Natural killer cell (primary cell): ENCODE results near the gene ELK4. TPM values are rescaled to one million over a fixed set of nuclear protein-coding genes. Genes with fewer than 3 reads are reported as not detected.

ENCODE experiments used
- ATAC-seq, 3 donors: fragments of 150-1000 bp in 2 of 3; fragments of 200-7000 bp in 1 of 3; cut with Tn5 transposase; 1 replicate in 1 of 3; 2 replicates in 2 of 3; pipeline ENCODE4 v1.10.0; 2021; ENCODE audit warnings: mild to moderate bottlenecking in 2 of 3, moderate library complexity in 2 of 3
- DNase-seq, 2 donors: peaks; one replicate each; pipeline versions ENCODE4 v3.0.0 to v3.0.0-alpha.2; 2013 to 2021; ENCODE audit warnings: mixed read lengths in 1 of 2
- H3K27ac ChIP-seq: one replicate; pipeline ENCODE4 v1.5.1; 2013; ENCODE audit warnings: mild to moderate bottlenecking, low read length
- H3K27me3 ChIP-seq: one replicate; pipeline ENCODE4 v1.6.1; 2013; ENCODE audit warnings: low read length; ENCODE audit not compliant: control insufficient read depth, insufficient read depth
- H3K36me3 ChIP-seq: one replicate; pipeline ENCODE4 v1.6.1; 2013; ENCODE audit warnings: low read length; ENCODE audit not compliant: control insufficient read depth, insufficient read depth
- H3K4me1 ChIP-seq: one replicate; pipeline ENCODE4 v1.6.1; 2013; ENCODE audit warnings: low read length; ENCODE audit not compliant: control insufficient read depth, insufficient read depth
- H3K4me3 ChIP-seq: one replicate; pipeline ENCODE4 v1.5.1; 2013; ENCODE audit warnings: low read length
- H3K9me3 ChIP-seq: one replicate; pipeline ENCODE4 v1.6.1; 2013; ENCODE audit warnings: low read length; ENCODE audit not compliant: control insufficient read depth, insufficient read depth
- H3K27ac Mint-ChIP-seq, 2 donors: one replicate each; pipeline ENCODE4 v1.8.0; 2022; ENCODE audit warnings: mild to moderate bottlenecking in 2 of 2, mixed read lengths in 2 of 2, moderate library complexity in 1 of 2
- H3K27me3 Mint-ChIP-seq, 2 donors: one replicate each; pipeline ENCODE4 v1.8.0; 2022; ENCODE audit warnings: low read depth in 2 of 2, mixed read lengths in 2 of 2
- H3K36me3 Mint-ChIP-seq: one replicate; pipeline ENCODE4 v1.8.0; 2022; ENCODE audit warnings: mixed read lengths
- H3K4me1 Mint-ChIP-seq, 2 donors: one replicate each; pipeline ENCODE4 v1.8.0; 2022; ENCODE audit warnings: mixed read lengths in 2 of 2
- H3K4me3 Mint-ChIP-seq: one replicate; pipeline ENCODE4 v1.8.0; 2022; ENCODE audit warnings: mild to moderate bottlenecking, moderate library complexity, mixed read lengths
- H3K9me3 Mint-ChIP-seq, 2 donors: one replicate each; pipeline ENCODE4 v1.8.0; 2022; ENCODE audit warnings: mixed read lengths in 2 of 2
- WGBS: methylation state at CpG from one replicate; pipeline ENCODE4 v1.1.7; 2013; ENCODE audit warnings: missing lambda C conversion rate; ENCODE audit not compliant: insufficient coverage; 5-methylcytosine and 5-hydroxymethylcytosine counted together
- intact Hi-C: fragments of 100-400 bp; cut with micrococcal nuclease; formaldehyde crosslinking; loops from one replicate; pipeline ENCODE4 v1.14.2; 2022
- total RNA-seq, 4 donors: library from RNA; stranded (reverse); fragments of 120-200 nt in 1 of 4; gene quantifications; one replicate each; pipeline versions ENCODE4 v1.2.3 to v1.2.4, GENCODE V29; 2013 to 2022
- TF ChIP-seq, protein P1 (sequence below): fragments of 200-600 bp; IDR thresholded peaks from one replicate; pipeline ENCODE4 v1.8.0; 2022; ENCODE audit warnings: antibody characterized with exemption

The ELK4 gene
- total RNA-seq, 3 donors from 2014 or later (not counting 1 experiment from before 2014, with no cell fraction given) = 107 to 155 (median 139) TPM

DNA sequence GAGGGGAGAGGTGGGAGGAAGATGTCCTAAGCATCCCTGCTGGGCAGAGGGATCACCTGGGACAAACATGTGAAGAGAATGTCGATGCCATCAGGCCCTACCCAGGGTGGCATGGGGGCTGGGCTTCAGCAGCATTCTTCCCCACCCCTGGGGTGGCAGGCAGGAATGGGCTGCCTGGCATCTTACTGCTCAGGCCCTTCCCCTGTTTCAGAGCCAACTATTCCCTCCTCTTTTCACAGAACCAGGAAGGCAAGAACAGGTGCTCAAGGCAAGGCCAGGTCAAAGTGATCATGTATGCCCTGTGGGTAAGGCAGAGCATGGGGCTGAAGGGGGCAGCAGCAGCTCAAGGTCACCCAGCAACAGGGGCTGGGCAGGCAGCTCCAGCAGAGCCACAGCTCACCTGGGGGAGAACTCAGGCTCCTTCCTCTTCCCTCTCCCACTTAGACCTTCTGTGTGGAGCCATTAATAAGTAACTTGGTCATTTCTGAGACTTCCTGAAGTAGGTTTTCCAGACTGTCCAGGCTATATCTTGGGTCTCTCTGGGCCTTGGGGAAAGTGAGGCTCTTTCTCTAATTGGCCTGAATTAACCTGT lies 56.4 kb downstream of the ELK4 start:
- no peaks in the 10 kb centered on the region for H3K36me3 ChIP-seq
- TF ChIP-seq, protein P1, sequence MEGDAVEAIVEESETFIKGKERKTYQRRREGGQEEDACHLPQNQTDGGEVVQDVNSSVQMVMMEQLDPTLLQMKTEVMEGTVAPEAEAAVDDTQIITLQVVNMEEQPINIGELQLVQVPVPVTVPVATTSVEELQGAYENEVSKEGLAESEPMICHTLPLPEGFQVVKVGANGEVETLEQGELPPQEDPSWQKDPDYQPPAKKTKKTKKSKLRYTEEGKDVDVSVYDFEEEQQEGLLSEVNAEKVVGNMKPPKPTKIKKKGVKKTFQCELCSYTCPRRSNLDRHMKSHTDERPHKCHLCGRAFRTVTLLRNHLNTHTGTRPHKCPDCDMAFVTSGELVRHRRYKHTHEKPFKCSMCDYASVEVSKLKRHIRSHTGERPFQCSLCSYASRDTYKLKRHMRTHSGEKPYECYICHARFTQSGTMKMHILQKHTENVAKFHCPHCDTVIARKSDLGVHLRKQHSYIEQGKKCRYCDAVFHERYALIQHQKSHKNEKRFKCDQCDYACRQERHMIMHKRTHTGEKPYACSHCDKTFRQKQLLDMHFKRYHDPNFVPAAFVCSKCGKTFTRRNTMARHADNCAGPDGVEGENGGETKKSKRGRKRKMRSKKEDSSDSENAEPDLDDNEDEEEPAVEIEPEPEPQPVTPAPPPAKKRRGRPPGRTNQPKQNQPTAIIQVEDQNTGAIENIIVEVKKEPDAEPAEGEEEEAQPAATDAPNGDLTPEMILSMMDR = no peak
- no peaks in the 10 kb centered on the region for H3K4me1 ChIP-seq
- 91% methylated on average over 1 of the region's 1 CpG for WGBS
- Mint-ChIP-seq H3K4me3 (no peak overlapping the region), H3K9me3 (no peaks in the 10 kb centered on the region), H3K36me3 (no peaks in the 10 kb centered on the region), H3K27ac (no peak overlapping the region), H3K4me1 (no peaks in the 10 kb centered on the region), H3K27me3 (peaks cover 34 to 40% of the 10 kb centered on the region in 2 donors)
- intact Hi-C loops = no loop called here
- H3K27me3 ChIP-seq = peaks cover 4% of the 10 kb centered on the region
- no peaks in the 10 kb centered on the region for H3K9me3 ChIP-seq
- ATAC-seq = no peak
- H3K4me3 ChIP-seq = no peak overlapping the region
- no peak for DNase-seq
- H3K27ac ChIP-seq = no peak overlapping the region

DNA sequence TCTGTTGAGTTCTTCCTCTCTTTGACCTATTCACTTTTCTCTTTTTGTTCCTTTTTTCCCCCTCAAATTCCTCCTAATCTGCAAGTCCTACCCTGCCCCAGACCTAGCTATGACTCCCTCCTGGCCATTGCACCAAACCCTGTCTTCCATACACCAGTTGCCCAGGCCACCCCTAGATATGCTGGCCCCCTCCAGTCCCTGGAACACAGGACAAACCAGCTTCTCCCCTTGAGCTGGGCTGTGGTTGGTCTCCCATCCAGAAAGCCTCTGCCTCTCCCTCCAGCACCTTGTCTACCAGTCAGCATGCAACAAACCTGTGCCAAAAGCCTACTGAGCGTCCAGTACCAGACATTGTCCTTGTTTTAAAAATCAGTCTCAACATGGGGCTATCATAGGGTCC lies 59.4 kb downstream of the ELK4 start:
- TF ChIP-seq, protein P1 = no peak
- H3K27me3 Mint-ChIP-seq = peaks cover 38 to 42% of the 10 kb centered on the region in 2 donors
- Histone ChIP-seq H3K27me3 (peaks cover 23% of the 10 kb centered on the region), H3K27ac (no peak overlapping the region), H3K4me1 (peaks cover 4% of the 10 kb centered on the region), H3K4me3 (no peak overlapping the region), H3K36me3 (no peaks in the 10 kb centered on the region), H3K9me3 (no peaks in the 10 kb centered on the region)
- 0% methylated on average over 1 of the region's 1 CpG for WGBS
- H3K4me1 Mint-ChIP-seq = no peaks in the 10 kb centered on the region
- no peak overlapping the region for H3K27ac Mint-ChIP-seq
- DNase-seq (no peak), ATAC-seq (no peak)
- H3K9me3 Mint-ChIP-seq = no peaks in the 10 kb centered on the region
- no peaks in the 10 kb centered on the region for H3K36me3 Mint-ChIP-seq
- intact Hi-C loops = no loop called here
- H3K4me3 Mint-ChIP-seq = no peak overlapping the region

DNA sequence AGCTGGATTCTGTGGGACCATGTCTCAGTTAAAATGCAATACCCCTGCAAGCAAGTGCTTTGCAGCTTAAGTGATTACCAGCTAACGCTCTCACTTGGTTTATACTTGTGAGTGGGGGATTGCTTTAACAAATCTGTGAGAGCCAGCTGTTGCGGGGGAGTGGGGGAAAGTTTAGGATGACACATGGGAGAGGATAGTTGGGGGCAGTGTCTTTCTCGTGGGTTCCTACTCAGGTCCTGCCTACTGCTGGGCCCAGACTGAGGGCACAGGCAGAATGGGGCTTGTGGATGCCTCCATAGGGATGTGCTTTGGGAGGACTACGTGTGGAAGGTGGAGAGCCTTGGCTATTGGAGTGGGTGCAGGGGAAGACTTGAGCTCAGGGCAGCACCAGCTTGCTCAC lies 60.1 kb downstream of the ELK4 start:
- Mint-ChIP-seq H3K9me3 (no peaks in the 10 kb centered on the region), H3K27ac (no peak overlapping the region), H3K4me3 (no peak overlapping the region), H3K4me1 (no peaks in the 10 kb centered on the region), H3K36me3 (no peaks in the 10 kb centered on the region), H3K27me3 (peaks cover 36% of the 10 kb centered on the region in 2 donors)
- Histone ChIP-seq H3K27ac (no peak overlapping the region), H3K4me3 (no peak overlapping the region), H3K36me3 (no peaks in the 10 kb centered on the region), H3K4me1 (peaks cover 4% of the 10 kb centered on the region), H3K9me3 (no peaks in the 10 kb centered on the region), H3K27me3 (peaks cover 23% of the 10 kb centered on the region)
- intact Hi-C loops = no loop called here
- no peak for DNase-seq
- no peak for ATAC-seq
- WGBS = 85% methylated on average over 4 of the region's 4 CpGs
- TF ChIP-seq, protein P1 = no peak
